Measurements from ENCODE around the gene PPBP. TPM values are rescaled to one million over a fixed set of nuclear protein-coding genes. Genes with fewer than 3 reads are reported as not detected.

PPBP gene
- polyA plus RNA-seq, 1 experiment = not detected

DNA sequence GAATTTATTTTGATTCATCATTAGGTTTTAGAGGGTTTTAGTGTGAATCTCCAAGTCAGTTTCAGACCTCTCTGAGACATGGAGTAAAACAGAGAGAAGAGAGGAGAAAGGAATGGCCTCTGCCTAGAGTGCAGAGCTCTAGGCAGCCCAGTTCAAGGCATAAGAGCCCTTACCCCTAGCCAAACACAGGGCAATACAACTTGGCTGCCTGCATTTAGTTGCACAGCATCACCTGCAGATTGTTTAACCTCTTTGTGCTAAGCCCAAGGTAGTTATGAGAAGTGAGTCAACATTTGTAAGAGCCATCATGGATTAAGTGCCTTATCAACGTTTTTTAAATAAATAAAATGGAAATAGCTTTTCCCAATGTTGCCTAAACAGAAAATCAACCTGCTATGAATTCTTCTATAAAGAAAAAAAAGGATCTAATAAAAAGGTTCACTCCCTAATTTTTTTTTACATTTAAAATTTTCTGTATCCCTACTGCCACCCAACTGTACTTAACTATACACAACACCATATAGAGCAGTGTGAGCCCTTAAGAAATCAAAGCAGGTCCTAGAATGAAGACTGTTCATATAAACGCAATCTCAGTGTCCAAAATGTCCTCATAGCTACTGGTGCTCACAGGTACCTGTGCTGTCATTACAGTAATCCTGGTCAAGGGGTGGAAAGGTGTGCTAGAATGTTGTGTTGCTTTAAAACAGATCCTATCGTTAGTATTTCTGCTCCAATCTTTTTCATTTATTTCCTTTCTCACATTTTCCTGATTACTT is 42.1 kb downstream of the PPBP start:
- no peak for DNase-seq (ENCODE audit: low read depth)
- POLR2A ChIA-PET = no interaction called here

GRCh38 chr4:73945140-73945539 is 42.9 kb downstream of the PPBP start:
- DNase-seq (ENCODE audit: low read depth) = no peak
- CTCF ChIA-PET = interaction anchor here (0.6 to 2.6 kb wide), 2 partner anchors 13 to 158 kb away, joined by 3 to 7 read pairs; no protein-coding TSS in a partner anchor
- TF ChIP-seq, protein P1, sequence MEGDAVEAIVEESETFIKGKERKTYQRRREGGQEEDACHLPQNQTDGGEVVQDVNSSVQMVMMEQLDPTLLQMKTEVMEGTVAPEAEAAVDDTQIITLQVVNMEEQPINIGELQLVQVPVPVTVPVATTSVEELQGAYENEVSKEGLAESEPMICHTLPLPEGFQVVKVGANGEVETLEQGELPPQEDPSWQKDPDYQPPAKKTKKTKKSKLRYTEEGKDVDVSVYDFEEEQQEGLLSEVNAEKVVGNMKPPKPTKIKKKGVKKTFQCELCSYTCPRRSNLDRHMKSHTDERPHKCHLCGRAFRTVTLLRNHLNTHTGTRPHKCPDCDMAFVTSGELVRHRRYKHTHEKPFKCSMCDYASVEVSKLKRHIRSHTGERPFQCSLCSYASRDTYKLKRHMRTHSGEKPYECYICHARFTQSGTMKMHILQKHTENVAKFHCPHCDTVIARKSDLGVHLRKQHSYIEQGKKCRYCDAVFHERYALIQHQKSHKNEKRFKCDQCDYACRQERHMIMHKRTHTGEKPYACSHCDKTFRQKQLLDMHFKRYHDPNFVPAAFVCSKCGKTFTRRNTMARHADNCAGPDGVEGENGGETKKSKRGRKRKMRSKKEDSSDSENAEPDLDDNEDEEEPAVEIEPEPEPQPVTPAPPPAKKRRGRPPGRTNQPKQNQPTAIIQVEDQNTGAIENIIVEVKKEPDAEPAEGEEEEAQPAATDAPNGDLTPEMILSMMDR (IDR thresholded peaks at IDR 0.05; ENCODE audit: insufficient read depth, low read depth, low read length) = no peak
- H3K36me3 ChIP-seq (ENCODE audit: control insufficient read depth, insufficient read depth, low read length) = no peaks in the 10 kb centered on the region
- POLR2A ChIA-PET = no interaction called here
- H3K4me3 ChIP-seq (ENCODE audit: low read depth, low read length) = no peak overlapping the region
- H3K27me3 ChIP-seq (ENCODE audit: control insufficient read depth, insufficient read depth, low read length) = peaks cover 18% of the 10 kb centered on the region

More for the DNA sequence above, 42.1 kb downstream of the PPBP start:
- no peaks in the 10 kb centered on the region for H3K36me3 ChIP-seq (ENCODE audit: control insufficient read depth, insufficient read depth, low read length)
- peaks cover 18% of the 10 kb centered on the region for H3K27me3 ChIP-seq (ENCODE audit: control insufficient read depth, insufficient read depth, low read length)
- H3K4me3 ChIP-seq (ENCODE audit: low read depth, low read length) = no peak overlapping the region
- CTCF ChIA-PET = interaction anchor here (2.6 kb wide), 1 partner anchor 14 kb away, joined by 7 read pairs; no protein-coding TSS in a partner anchor
- TF ChIP-seq, protein P1 (IDR thresholded peaks at IDR 0.05; ENCODE audit: insufficient read depth, low read depth, low read length) = no peak

DNA sequence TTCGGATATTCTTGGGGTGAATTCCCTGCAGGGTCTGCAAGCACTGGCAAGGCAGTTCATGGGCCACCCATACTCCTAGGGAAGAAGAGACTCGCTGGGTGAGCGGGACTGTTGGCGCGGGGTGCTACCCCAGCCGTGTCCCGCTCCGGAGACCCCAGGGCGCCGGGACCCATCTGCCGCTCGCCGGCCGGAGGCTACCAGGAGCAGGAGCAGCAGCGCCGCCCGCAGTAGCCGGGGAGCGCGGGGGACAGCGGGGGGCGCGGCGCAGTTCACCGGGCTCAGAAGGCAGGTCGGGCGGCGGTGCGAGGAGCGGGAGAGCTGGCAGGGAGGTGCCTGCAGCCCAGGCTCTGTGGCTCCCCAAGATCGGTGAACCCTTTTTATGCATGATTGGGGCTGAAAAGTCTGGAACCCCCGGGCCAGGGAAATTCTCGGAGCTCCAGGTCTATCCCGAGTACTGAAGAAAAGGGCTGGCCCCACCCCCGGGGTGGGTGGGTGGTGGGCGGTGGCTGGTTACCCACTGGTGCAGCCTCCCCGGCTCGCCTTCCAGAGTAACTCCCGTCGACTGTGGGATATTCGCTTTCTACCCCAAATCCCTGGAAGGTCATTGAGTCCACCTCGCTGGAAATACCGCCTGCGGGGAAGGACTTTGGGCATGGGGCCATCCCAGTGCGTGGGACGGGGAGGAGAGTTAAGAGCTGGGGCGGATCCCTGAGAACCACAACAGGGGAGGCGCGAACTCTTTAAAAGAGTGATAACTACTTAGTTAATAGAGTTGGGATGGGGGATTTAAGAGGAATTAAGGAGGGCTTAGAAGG is 43.7 kb downstream of the PPBP start:
- Histone ChIP-seq H3K36me3 (ENCODE audit: control insufficient read depth, insufficient read depth, low read length) (no peaks in the 10 kb centered on the region), H3K4me3 (ENCODE audit: low read depth, low read length) (peak overlapping the region; percentile 38), H3K27me3 (ENCODE audit: control insufficient read depth, insufficient read depth, low read length) (peaks cover 20% of the 10 kb centered on the region)
- DNase-seq (ENCODE audit: low read depth) = no peak
- ChIA-PET CTCF (interaction anchor here (0.6 to 2.6 kb wide), 3 partner anchors 12 to 347 kb away, joined by 3 to 7 read pairs (median 3); no protein-coding TSS in a partner anchor), POLR2A (no interaction called here)
- TF ChIP-seq, protein P1 (IDR thresholded peaks at IDR 0.05; ENCODE audit: insufficient read depth, low read depth, low read length) = no peak

DNA sequence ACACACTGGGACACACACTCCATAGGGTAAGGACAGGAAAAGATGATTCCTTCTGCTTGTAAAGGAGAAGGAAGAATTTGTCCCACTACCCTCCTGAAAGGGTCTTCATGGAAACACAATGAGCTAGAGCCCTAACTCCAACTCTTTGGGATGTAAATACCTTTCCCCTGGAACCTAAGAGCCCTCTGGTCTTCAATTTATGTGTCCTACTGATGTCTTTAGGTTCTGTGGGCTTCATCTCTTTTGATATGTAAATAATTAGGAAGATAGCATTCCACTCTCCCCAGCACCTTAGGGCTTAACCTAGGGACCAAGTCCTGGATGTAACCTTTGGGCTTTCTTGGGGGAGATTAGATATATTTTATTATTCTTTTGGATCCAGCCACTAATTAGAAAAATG is 44.4 kb downstream of the PPBP start:
- TF ChIP-seq, protein P1 (IDR thresholded peaks at IDR 0.05; ENCODE audit: insufficient read depth, low read depth, low read length) = no peak
- CTCF ChIA-PET = interaction anchor here (2.6 kb wide), 1 partner anchor 12 kb away, joined by 7 read pairs; no protein-coding TSS in a partner anchor
- DNase-seq (ENCODE audit: low read depth) = no peak
- H3K36me3 ChIP-seq (ENCODE audit: control insufficient read depth, insufficient read depth, low read length) = no peaks in the 10 kb centered on the region
- H3K4me3 ChIP-seq (ENCODE audit: low read depth, low read length) = no peak overlapping the region
- POLR2A ChIA-PET = no interaction called here
- H3K27me3 ChIP-seq (ENCODE audit: control insufficient read depth, insufficient read depth, low read length) = peaks cover 20% of the 10 kb centered on the region

DNA sequence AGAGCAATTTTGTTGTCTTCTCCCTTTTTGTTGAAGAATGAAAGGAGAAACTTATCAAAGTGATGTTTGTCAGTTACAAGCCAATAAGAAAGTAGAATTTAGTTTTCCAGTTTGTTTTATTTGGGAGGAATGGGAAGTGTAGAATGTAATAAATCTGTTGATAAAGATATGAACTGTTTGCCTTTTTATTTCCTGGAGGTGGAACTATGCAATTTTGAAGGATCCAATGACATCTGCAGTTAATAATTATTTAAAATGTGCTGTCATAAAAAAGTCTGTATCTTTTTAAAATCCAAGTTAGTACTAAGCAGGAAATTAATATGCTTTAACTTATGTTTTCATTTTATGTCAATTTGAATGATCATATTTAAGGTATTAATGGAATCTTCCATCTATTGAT is 51.0 kb downstream of the PPBP start:
- Histone ChIP-seq H3K4me3 (ENCODE audit: low read depth, low read length) (no peak overlapping the region), H3K36me3 (ENCODE audit: control insufficient read depth, insufficient read depth, low read length) (no peaks in the 10 kb centered on the region), H3K27me3 (ENCODE audit: control insufficient read depth, insufficient read depth, low read length) (peaks cover 6% of the 10 kb centered on the region)
- ChIA-PET CTCF (no interaction called here), POLR2A (no interaction called here)
- TF ChIP-seq, protein P1 (IDR thresholded peaks at IDR 0.05; ENCODE audit: insufficient read depth, low read depth, low read length) = no peak
- DNase-seq (ENCODE audit: low read depth) = no peak
